ENCODE measurements around the gene ITPRID1.

DNA sequence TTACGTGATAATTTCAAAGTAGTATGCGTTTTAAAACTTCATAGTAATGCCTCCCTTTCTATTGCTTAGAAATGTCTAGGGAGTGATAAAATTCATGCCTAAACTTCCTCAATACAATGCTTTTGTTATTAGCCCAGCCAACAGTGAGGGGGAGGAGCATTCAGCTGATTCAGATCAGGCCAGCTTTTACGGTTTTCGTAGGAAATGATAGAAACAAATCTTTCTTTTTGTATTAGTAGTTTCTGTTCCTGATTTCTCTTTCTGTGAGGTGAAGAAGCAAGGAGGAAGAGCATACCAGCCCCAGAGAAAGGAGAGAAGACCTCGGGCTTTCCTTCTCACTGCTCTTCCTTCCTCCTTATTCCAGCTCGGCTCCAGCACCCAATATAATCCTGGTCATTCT is 35.2 kb upstream of the ITPRID1 start:
- TF ChIP-seq TCF4 (CRISPR knock-in tag; IDR thresholded peaks at IDR 0.05; ENCODE audit: borderline replicate concordance): no peak
- TF ChIP-seq, protein P1, sequence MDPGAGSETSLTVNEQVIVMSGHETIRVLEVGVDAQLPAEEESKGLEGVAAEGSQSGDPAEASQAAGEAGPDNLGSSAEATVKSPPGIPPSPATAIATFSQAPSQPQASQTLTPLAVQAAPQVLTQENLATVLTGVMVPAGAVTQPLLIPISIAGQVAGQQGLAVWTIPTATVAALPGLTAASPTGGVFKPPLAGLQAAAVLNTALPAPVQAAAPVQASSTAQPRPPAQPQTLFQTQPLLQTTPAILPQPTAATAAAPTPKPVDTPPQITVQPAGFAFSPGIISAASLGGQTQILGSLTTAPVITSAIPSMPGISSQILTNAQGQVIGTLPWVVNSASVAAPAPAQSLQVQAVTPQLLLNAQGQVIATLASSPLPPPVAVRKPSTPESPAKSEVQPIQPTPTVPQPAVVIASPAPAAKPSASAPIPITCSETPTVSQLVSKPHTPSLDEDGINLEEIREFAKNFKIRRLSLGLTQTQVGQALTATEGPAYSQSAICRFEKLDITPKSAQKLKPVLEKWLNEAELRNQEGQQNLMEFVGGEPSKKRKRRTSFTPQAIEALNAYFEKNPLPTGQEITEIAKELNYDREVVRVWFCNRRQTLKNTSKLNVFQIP (CRISPR knock-in tag; IDR thresholded peaks at IDR 0.05; ENCODE audit: borderline replicate concordance, low read depth): no peak
- TF ChIP-seq, protein P2, sequence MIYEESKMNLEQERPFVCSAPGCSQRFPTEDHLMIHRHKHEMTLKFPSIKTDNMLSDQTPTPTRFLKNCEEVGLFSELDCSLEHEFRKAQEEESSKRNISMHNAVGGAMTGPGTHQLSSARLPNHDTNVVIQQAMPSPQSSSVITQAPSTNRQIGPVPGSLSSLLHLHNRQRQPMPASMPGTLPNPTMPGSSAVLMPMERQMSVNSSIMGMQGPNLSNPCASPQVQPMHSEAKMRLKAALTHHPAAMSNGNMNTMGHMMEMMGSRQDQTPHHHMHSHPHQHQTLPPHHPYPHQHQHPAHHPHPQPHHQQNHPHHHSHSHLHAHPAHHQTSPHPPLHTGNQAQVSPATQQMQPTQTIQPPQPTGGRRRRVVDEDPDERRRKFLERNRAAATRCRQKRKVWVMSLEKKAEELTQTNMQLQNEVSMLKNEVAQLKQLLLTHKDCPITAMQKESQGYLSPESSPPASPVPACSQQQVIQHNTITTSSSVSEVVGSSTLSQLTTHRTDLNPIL (CRISPR knock-in tag; IDR thresholded peaks at IDR 0.05; ENCODE audit: low read depth): no peak
